DMS79 treated with DMSO at 0.1 percent for 48 hours (cell line): ENCODE measurements around the gene LMO2.
"Not testable (repeated sequence)": the region's sequence is repeated elsewhere in the genome, so short reads cannot be mapped to it uniquely, and the experiment has no call there.

Source experiments
- DNase-seq: peaks from one replicate; lab custom pipeline; 2025; lab: John Stamatoyannopoulos, UW

The LMO2 gene

DNA sequence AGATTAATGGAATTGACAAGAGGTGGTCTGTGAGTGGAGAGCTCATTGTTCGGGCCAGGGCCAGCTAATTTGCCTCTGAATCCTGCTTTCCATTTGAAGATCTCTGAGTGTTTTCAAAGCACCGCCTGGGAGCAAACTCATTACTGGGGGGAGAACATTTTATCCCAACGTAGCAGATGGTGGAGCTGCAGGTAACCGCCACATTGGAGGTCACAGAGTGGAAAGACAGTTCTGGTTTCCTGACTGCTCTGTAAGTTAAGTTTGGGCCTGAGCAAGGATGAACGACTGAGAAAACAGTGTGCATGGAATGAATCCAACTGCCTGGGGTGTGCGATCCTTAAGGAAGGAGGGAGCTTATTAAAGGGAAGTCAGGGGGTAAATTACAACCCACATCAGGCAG is 30.5 kb downstream of the LMO2 start:
- no peak for DNase-seq

DNA sequence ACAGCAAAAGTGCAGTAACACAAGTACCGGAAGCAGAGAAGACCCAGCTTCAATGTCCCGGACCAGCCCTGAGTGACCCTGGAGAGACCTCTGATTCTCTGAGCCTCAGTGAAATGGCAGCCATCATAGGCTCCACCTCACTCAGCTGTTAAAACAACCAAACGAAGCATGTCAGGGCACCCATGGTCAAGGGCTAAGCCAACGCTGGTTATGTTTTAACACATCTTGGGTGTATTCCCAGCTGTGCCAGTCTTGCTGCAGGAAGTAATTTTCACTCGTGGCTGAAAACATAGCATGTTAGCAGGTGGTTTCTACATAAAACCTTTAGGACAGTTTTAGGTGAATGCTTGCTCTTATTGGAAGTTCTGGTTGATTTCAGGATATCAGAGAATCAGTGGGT is 30.9 kb downstream of the LMO2 start:
- no peak for DNase-seq

DNA sequence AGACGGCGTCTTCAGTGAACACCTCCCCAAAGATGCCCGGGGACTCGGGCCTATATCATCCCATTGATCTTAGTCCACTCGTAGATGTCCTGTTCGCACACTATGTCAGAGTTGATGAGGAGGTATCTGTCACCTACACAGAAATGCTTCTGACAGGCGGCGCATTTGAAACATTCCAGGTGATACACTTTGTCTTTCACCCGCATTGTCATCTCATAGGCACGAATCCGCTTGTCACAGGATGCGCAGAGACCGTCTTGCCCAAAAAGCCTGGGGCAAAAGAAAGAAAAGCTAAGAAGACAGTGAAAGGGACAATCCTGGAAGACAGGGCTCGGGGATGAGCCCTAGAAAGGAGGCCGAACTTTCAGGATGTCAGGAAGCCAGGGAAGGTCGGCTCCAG is 32.6 kb downstream of the LMO2 start:
- DNase-seq = no peak

DNA sequence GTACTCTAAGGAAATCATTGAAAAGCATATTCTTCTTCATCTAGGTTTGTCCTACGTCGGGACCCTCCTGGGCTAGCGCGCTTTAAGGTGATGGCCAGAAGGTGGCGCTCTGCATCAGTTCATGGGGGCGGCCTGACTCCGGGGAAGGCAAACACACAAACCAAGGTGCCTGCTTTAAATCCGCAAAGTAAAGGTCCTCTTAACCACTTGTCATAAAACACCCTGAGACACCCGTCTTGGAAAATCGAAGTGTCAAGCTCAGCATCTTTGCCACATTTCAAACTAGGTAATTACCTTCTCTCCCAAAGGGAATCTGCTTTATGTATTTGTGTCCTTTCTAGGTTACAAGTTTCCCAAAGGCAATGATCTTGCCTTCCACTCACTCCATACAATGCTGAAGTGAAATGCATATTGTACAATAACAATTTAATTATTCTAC is 33.9 kb downstream of the LMO2 start:
- DNase-seq = peak; percentile 77

DNA sequence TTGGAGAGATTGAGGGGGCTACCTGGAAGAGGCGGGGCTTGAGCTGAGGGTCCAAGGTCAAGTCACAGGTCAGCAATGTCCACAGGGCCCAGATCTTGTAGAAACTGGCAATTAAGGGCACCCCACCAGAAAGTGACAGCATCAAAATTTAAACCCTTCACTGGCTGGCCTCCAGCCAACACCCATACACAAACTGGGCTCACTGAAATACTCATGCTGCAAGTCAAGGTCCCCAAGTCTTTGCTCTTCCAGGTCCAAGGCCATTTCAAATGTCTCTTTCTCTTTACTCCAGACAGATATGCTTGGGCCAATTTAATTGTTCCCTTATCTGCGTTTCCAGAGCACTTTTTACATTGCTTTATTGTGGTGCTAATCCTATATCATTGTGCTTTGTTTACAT is 36.4 kb downstream of the LMO2 start:
- no peak for DNase-seq

DNA sequence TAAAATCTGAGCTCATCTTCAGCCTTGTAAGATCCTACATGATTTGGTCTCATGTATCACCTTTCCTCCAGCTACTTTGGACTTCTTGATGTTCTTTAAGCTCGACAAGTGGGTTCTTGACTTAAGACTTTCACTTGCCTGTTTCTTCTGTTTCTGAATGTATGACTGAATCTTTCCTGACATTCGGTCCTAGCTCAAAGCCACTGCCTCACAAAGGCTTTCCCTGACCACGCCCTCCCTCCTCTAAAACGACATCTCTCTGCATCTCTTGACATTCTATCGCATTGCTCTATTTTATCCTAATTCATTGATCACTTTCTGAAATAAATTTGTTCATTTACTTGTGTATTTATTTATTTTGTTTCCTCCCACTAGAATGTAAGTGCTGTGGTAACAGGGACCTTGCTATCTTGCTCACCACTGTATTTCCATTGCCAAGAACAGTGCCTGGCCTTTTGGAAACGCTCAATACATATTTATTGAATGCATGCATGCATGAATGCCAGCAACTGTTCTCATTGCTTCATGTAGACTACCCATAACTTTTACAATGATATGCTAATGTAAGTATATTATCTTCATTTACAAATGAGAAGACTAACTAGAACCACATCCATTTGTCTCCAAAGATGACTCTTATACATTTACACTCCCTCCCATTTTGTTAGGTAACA is 43.0 kb downstream of the LMO2 start:
- no peak for DNase-seq

DNA sequence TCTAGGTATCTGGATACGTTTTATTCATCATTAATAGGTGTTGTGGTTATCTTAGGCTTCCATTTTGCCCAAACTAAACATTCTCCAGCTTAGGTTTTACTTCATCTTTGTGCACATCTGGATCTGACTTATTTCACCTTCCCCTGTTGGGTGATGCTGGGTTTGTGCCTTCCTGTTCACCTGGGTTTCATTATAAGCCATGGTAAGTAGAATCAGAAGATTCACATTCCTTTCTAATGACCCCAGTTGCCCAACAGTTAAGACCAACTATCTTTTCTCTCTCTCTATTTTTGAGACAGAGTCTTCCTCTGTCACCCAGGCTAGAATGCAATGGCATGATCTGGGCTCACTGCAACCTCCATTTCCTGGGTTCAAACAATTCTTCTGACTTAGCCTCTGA is 44.6 kb downstream of the LMO2 start:
- DNase-seq = no peak

DNA sequence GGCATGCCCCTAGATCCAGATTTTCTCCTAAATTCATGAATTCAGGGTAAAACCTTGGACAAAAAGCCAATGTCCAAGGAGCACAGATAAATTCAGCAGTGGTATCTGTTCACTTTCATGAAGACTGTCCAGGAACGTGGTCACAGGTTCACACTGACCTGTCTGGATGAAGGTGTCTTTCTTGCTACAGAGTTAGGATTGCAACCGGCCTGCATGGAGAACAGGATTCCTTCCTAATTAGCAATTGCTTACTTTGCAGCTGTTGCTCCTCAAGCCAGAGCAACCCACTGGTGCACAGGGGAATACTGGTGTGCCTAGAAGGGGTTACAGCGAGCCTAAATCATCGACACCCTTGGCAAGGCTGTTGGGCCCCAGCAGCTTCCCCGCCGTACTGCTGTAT is 47.6 kb downstream of the LMO2 start:
- DNase-seq = no peak

DNA sequence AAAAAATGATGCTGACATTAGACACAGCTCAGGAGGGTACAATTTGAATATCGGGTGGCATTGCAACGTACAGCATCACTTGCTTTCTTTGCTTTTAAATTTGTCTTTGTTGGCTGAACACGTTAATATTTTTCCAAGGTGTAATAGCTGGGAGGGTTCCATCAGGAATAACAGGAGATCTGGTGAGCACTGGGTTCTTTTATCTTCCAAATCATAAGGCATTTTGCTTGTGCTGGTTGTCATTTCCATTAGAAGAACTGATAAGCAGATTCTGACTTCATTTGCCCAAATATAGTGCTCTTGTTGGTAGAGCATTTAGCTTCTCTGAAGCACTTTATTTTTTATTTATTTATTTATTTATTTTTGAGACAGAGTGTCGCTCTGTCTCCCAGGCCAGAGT is 48.9 kb downstream of the LMO2 start:
- DNase-seq = no peak

DNA sequence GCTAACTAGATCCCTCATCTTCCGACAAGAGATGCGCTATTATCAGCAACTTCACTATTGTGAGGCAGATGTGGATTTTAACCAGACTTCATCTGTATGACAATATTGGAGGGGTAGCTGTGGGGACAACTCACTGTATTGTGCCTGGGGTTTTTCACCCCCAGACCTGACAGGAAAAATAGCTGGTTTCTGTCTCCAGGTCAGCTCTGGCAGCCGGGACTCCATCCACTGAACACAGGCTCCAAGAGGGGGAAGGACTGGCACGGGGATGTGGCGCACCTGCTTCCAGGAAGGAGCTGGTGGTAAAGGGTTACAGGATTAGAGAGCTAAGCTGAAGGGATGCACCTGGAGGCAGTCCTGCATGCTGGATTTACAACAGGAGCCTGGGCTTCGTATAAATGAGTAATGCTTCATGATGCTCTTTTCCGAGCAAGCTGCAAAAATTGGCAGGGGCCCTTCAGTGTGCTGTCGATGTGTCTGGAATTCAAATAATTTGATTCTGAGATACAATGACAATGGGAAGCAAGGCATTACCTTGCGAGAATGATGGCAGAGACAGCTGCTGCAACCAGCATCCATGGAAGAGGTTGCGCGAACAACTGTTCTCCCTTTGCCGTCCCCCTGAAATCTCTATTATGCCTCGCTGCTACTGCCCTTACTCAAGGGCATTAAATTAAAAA is 49.5 kb downstream of the LMO2 start:
- DNase-seq = peak; percentile 10

DNA sequence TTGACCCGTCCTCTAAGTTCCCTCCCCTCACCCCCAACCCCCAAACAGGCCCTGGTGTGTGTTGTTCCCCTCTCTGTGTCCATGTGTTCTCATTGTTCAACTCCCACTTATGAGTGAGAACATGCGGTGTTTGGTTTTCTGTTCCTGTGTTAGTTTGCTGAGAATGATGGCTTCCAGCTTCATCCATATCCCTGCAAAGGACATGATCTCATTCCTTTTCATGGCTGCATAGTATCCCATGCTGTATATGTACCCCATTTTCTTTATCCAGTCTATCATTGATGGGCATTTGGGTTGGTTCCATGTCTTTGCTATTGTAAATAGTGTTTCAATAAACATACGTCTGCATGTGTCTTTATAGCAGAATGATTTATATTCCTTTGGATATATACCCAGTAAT is 53.6 kb downstream of the LMO2 start:
- not testable (repeated sequence) for DNase-seq

DNA sequence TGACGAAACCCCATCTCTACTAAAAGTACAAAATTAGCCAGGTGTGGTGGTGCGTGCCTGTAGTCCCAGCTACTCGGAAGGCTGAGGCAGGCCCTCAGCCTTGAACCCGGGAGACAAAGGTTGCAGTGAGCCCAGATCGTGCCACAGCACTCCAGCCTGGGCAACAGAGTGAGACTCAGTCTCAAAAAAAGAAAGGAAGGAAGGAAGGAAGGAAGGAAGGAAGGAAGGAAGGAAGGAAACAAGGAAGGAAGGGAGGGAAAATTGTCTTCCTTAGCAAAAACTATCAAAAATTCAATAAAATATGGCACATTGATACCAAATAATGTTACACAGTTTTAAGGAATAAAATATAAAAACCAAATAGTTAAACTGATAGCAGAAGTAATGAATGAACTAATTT is 54.5 kb downstream of the LMO2 start:
- DNase-seq = not testable (repeated sequence)

DNA sequence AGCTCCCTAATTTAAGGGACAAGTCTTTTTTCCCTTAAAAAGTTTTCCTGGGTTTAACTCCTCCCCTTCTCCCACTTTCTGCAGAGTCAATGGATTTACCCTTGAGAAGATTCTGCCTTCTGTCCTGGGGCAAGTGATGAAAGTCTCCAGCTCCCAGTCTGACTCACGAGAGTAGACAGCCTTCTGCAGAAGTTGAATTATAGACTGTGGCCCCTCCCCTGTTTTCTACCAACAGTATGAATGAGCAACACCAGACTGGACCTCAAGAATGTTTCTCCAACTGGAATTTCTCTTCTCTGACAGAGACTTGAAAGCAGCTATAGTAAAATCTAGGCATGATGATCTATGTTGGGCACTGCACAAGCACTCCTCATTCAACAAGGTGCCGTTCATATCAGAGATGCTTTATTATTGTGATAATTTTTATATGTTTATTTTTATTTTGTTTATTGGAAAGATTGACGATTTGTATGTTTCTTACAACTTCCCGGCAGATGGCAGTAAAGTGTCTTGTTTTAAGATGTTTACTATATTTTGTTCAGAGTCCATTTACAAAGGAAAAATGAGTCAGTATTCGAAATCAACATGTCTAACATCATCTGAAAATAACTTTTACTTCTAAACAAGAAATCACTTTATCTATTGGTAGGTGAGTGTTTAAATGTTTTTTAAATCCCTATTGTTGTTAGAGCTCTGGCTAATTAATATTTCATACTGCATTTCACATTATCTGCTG is 56.6 kb downstream of the LMO2 start:
- DNase-seq = peak; percentile 62

DNA sequence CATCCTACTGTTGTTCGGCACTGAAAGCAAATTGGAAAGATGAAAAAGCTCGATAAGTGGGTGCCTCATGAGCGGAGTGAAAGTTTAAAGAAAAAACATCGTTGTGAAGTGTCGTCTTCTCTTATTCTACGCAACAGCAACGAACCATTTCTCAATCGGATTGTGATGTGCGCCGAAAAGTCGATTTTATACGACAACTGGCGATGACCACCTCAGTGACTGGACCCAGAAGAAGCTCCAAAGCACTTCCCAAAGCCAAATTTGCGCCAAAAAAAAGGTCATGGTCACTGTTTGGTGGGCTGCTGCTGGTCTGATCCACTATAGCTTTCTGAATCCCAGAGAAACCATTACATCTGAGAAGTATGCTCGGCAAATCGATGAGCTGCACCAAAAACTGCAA is 59.2 kb downstream of the LMO2 start:
- DNase-seq = no peak

DNA sequence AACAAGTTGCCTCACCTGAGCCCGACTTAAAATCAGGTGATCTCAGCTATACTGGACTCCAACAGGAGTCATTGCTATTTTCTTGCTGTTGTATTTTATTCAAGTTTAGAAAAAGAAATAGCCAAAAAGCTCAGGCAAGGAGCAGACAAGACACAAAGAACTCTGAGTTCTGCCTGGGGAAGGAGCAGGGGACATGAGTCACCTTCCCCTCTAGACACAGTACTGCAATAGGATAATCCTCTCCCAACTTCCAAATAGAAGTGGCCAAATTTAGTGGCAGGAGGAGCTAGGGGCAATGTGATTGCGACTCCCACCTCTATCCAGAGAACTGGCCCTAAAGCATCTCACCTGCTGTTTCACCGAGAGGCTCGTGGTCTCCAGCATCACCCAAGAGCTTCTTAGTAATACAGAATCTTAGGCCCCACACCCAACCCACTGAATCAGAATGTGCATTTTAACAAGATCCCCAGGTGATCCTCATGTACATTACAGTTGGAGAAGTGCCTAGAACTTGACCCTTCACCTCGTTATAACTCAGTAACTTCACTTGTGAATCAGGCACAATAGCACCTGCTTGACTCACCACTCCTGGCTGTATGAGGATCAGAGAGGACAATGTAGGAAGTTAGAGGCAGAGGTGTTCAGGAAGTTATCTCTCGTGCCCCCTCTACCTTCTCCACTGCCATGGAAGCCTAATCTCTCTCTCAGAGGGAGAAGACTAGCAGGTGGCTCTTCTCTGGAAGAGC is 60.8 kb downstream of the LMO2 start:
- DNase-seq = no peak

DNA sequence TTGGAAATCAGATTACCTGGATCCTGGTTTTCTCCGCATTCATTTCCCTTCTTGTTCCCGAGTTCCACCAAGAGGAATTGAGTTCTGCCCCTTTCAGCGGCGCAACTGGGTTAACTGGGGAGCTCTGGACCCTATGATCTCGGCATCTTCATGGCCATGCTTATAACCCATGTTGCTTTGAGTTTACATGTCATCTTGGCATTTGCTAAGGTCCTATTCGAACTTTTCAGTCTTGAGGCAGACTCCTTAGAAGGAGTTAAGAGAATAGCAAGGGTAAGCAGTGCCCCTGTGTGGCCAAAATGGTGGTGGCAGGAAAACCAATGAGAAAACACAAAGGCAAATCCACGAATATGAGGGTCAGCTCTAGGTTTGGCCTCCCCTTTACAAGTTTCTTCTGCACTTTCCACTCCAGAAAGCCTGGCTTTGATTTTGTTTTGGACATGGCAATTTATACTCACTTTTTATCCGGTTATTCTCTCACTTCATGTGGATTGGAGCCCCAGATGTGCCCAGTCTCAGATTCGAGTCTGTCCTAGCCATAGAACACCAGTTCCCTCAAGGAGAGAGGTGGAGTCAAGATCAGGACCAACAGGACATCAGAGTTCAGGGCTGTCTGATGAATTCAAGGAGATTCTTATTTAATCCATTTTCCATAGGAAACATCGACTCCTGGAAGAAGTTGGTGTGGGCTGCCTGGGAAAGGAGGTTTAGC is 62.3 kb downstream of the LMO2 start:
- DNase-seq = peak; percentile 80

DNA sequence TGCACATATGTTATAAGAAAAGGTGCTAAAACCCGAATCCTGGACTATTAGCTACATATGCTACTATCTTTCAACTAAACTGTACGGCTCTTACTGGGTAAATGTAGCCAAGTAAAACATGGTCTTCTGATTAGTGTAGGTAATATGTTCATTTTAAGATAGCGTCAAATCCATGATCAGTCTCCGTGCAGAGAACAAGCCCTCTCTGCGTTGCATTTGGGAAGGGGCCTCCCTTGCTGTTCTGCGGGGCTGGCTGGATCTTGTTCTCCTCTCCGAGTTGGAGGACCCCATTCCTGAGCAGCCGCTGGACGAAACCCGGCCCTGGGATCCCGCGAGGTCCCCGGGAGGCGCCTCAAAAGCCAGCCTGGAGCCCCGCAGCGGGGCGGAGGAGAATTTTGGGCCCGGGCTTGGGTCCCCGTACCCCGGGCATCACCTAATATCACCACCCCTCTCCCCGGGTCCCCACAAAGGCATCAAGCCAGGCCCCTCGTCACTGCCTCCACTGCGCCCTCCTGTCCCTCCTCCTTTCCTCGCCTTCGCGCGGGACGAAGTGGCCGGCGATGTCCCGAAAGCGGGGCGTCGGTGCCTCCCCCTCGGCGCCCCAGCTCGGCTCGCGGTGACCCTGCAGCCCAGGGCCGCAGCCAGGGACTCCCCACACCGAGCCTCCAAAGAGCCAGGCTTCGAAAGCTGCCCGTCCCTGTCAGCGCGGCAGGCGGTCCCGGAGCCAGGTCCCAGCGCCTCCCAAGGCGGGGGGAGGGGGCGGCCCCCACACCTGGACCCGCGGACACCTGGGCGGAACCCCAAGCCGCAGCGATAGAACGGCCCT is 63.1 kb downstream of the LMO2 start:
- no peak for DNase-seq

DNA sequence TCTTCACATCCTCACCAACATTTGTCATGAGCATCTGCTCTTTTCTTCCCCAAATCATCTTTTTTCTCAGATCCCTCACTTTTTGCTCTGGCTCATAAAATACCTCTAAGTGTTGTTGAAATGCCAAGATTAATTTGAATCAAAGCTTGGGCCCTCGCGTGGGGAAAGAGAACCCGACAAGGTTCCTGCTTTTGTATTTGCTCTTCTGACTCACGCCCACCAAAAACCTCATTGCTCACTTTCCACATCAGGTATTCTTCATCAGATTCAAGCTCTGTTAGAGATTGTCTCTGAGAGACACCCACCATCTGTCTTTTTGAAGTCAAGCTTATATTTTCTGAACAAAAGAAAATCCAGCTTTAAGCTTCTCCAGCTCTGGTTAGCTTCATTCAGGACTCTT is 64.7 kb downstream of the LMO2 start:
- DNase-seq = no peak

DNA sequence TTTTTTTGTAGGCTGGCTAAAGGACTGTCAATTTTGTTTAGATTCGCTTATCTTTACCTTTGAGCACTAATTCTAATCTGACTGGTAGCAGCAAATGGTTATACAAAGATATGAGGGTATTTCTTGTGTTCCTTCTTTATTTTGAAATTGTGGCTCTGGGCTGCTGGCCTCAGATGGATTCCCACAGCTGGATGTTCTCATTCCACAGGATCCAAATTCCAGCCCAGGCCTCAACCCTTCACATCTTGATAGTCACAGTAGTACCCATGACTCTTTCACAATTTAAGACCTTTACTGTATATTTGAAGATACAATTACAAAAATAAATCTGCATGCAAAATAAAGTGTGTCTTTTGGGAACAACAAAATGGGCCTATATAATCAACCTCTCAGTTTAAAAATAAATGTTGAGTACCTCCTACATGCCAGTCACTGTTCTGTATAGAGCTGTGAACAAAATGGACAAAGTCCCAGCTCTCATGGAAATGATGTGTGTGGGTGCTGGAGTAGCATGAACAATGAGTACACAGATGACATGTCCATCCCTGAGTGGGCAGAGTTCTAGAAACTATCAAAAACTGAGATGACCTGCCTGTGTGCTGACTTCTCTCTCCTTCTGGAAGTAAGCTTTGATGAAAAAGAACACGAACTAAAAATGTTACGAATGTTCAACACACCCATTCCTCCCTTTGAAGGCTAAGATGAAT is 65.9 kb downstream of the LMO2 start:
- DNase-seq = no peak

DNA sequence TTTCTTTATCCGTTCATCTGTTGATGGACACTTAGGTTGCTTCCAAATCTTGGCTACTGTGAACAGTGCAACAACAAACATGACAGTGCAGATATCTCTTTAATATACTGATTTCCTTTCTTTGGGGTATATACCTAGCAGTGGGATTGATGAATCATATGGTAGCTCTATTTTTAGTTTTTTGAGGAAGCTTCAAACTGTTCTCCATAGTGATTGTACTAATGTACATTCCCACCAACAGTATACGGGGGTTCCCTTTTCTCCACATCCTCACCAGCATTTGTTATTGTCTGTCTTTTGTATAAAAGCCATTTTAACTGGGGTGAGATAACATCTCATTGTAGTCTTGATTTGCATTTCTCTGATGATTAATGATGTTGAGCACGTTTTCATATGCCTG is 68.9 kb downstream of the LMO2 start:
- not testable (repeated sequence) for DNase-seq
